Measurements from ENCODE around the gene NECAB2.

DNA sequence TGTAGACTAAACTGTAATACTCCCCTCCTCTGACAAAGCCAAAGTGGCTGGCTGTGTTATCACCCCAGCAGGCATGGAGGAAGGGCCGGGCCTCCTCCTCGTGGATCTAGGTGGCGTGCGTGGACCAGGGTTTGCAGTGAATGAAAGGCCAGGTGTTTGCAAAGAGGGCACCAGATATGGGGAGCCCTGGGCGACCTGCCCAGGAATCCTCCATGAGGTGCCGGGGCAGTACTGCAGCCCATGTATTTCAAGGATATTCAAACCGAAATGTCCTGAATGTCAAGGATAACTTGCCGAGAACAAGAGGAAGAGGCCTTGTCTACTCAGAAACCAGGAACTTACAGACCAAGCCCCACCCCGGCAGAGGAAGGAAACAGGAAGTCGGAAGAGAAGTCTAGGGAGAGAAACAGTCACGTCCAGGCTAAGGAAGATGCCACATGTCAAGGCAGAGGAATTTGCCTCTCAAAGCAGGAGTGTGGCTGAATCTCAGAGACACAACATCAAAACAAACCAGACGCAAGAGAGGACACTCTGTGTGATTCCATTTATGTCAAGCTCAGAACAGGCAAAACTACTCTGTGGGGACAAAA is 28.7 kb upstream of the NECAB2 start:
- TF ChIP-seq EP300 (IDR thresholded peaks at IDR 0.05) = no peak
- TF ChIP-seq POLR2AphosphoS5 (IDR thresholded peaks at IDR 0.05) = no peak
- no peak for TF ChIP-seq POLR2A (IDR thresholded peaks at IDR 0.05)
